ENCODE results near the gene TTN.
A peak's percentile ranks its signal among the peaks of the same experiment; 100 is the strongest.

The TTN gene

GRCh38 chr2:178484245-178485041 lies 322.8 kb downstream of the TTN start:
- DNase-seq (ENCODE audit: low spot score) = no peak

GRCh38 chr2:178482437-178482836 lies 324.8 kb downstream of the TTN start:
- DNase-seq (ENCODE audit: low spot score) = no peak

- DNase-seq (ENCODE audit: low spot score) = peak; percentile 98
These were observed 326.7 kb downstream of the TTN start, which contains the start of gene PLEKHA3 for GRCh38 chr2:178480227-178481181. TSS of gene PLEKHA3 (plus strand) at chr2:178480457. CDS start at chr2:178480870, 413 bp downstream.

- DNase-seq (ENCODE audit: low spot score) = no peak
These were observed 327.4 kb downstream of the TTN start for GRCh38 chr2:178479758-178480226.

GRCh38 chr2:178479275-178479616 lies 328.0 kb downstream of the TTN start:
- DNase-seq (ENCODE audit: low spot score) = no peak

GRCh38 chr2:178478439-178479274 lies 328.6 kb downstream of the TTN start, which contains the start of gene FKBP7:
TSS of gene FKBP7 (minus strand) at chr2:178478600. CDS start at chr2:178478499, 101 bp downstream.
- peak; percentile 94 for DNase-seq (ENCODE audit: low spot score)

- peak; percentile 25 for DNase-seq (ENCODE audit: low spot score)
These were observed 329.1 kb downstream of the TTN start for GRCh38 chr2:178478130-178478438.

- no peak for DNase-seq (ENCODE audit: low spot score)
These were observed 329.6 kb downstream of the TTN start for GRCh38 chr2:178477443-178478129.

GRCh38 chr2:178476477-178476876 lies 330.7 kb downstream of the TTN start:
- no peak for DNase-seq (ENCODE audit: low spot score)

Measured in GM03348 (cell line).